ENCODE results near the gene TBC1D7.

TBC1D7 gene

GRCh38 chr6:13290335-13290734 lies 38.0 kb downstream of the TBC1D7 start:
- no peak for DNase-seq

- DNase-seq, result no peak
Observed at GRCh38 chr6:13289789-13290318, 38.5 kb downstream of the TBC1D7 start.

- no peak for DNase-seq
Observed at GRCh38 chr6:13288969-13289391, 39.4 kb downstream of the TBC1D7 start.

- no peak for DNase-seq
Observed at GRCh38 chr6:13288481-13288880, 39.9 kb downstream of the TBC1D7 start.

GRCh38 chr6:13287104-13287503 lies 41.2 kb downstream of the TBC1D7 start:
- DNase-seq, result no peak

- DNase-seq, result no peak
Observed at GRCh38 chr6:13286181-13286580, 42.2 kb downstream of the TBC1D7 start.

GRCh38 chr6:13285705-13286104 lies 42.6 kb downstream of the TBC1D7 start:
- DNase-seq, result no peak

- no peak for DNase-seq
Observed at GRCh38 chr6:13284646-13285045, 43.7 kb downstream of the TBC1D7 start.

GRCh38 chr6:13283331-13283730 lies 45.0 kb downstream of the TBC1D7 start:
- DNase-seq, result no peak

GRCh38 chr6:13282393-13283069 lies 45.8 kb downstream of the TBC1D7 start:
- no peak for DNase-seq

GRCh38 chr6:13281686-13282085 lies 46.7 kb downstream of the TBC1D7 start:
- no peak for DNase-seq

- DNase-seq, result no peak
Observed at GRCh38 chr6:13280254-13280653, 48.1 kb downstream of the TBC1D7 start.

GRCh38 chr6:13278991-13279390 lies 49.3 kb downstream of the TBC1D7 start:
- no peak for DNase-seq

- no peak for DNase-seq
Observed at GRCh38 chr6:13278164-13278563, 50.2 kb downstream of the TBC1D7 start.

- no peak for DNase-seq
Observed at GRCh38 chr6:13277231-13277630, 51.1 kb downstream of the TBC1D7 start.

GRCh38 chr6:13275435-13275989 lies 52.8 kb downstream of the TBC1D7 start:
- no peak for DNase-seq

GRCh38 chr6:13274707-13275434 lies 53.5 kb downstream of the TBC1D7 start:
- DNase-seq, result no peak

GRCh38 chr6:13273931-13274706 lies 54.2 kb downstream of the TBC1D7 start:
- DNase-seq, result peak; percentile 12

GRCh38 chr6:13273202-13273930 lies 55.0 kb downstream of the TBC1D7 start:
- no peak for DNase-seq

- DNase-seq, result no peak
Observed at GRCh38 chr6:13272131-13273046, 55.9 kb downstream of the TBC1D7 start.

- no peak for DNase-seq
Observed at GRCh38 chr6:13268913-13269518, 59.3 kb downstream of the TBC1D7 start.

Data from effector CD8-positive, alpha-beta T cell (primary cell).